Vagina (tissue), 2 donors: ENCODE results near the gene PCNX1.
"Not testable (repeated sequence)": the region's sequence is repeated elsewhere in the genome, so short reads cannot be mapped to it uniquely, and the experiment has no call there.

Experiments
- POLR2A ChIP-seq, 2 donors: fragments of 450-650 bp; IDR thresholded peaks; one replicate each; pipeline ENCODE4 v1.6.1; 2017; ENCODE audit warnings: antibody characterized with exemption in 2 of 2, mild to moderate bottlenecking in 2 of 2, moderate library complexity in 2 of 2
- TF ChIP-seq, protein P1 (sequence below), 3 experiments: fragments of 450-650 bp in 2 of 3; fragments of 200-600 bp in 1 of 3; sonication (generic) in 1 of 3; IDR thresholded peaks; one replicate each; pipeline ENCODE4 v1.5.1; 2017 to 2019; ENCODE audit warnings: antibody characterized with exemption in 3 of 3, mild to moderate bottlenecking in 2 of 3, moderate library complexity in 2 of 3

DNA sequence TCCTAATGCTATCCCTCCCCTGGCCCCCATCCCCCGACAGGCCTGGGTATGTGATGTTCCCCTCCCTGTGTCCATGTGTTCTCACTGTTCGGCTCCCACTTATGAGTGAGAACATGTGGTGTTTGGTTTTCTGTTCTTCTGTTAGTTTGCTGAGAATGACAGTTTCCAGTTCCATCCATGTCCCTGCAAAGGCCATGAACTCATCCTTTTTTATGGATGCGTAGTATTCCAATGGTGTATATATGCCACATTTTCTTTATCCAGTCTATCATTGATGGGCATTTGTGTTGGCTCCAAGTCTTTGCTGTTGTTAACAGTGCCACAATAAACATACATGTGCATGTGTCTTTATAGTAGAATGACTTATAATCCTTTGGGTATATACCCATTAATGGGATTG lies 157.5 kb downstream of the PCNX1 start:
- TF ChIP-seq, protein P1, sequence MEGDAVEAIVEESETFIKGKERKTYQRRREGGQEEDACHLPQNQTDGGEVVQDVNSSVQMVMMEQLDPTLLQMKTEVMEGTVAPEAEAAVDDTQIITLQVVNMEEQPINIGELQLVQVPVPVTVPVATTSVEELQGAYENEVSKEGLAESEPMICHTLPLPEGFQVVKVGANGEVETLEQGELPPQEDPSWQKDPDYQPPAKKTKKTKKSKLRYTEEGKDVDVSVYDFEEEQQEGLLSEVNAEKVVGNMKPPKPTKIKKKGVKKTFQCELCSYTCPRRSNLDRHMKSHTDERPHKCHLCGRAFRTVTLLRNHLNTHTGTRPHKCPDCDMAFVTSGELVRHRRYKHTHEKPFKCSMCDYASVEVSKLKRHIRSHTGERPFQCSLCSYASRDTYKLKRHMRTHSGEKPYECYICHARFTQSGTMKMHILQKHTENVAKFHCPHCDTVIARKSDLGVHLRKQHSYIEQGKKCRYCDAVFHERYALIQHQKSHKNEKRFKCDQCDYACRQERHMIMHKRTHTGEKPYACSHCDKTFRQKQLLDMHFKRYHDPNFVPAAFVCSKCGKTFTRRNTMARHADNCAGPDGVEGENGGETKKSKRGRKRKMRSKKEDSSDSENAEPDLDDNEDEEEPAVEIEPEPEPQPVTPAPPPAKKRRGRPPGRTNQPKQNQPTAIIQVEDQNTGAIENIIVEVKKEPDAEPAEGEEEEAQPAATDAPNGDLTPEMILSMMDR (IDR thresholded peaks at IDR 0.05) = not testable (repeated sequence)
- TF ChIP-seq POLR2A (IDR thresholded peaks at IDR 0.05) = not testable (repeated sequence)
